BLaER1 (cell line): ENCODE measurements around the gene COL6A1.

Source experiments
- H3K27ac ChIP-seq: shearing (Covaris generic); formaldehyde crosslinking; 2 replicates; pipeline ENCODE4 v1.8.1; 2022
- H3K27me3 ChIP-seq: shearing (Covaris generic); formaldehyde crosslinking; 2 replicates; pipeline ENCODE4 v1.8.1; 2022
- H3K36me3 ChIP-seq: shearing (Covaris generic); formaldehyde crosslinking; 2 replicates; pipeline ENCODE4 v1.8.1; 2022
- H3K4me1 ChIP-seq: shearing (Covaris generic); formaldehyde crosslinking; 2 replicates; pipeline ENCODE4 v1.8.1; 2022
- H3K4me2 ChIP-seq: shearing (Covaris generic); formaldehyde crosslinking; 2 replicates; pipeline ENCODE4 v1.8.1; 2022
- H3K4me3 ChIP-seq: shearing (Covaris generic); formaldehyde crosslinking; 2 replicates; pipeline ENCODE4 v1.8.1; 2022
- H3K9ac ChIP-seq: shearing (Covaris generic); formaldehyde crosslinking; 2 replicates; pipeline ENCODE4 v1.8.1; 2022
- H3K9me3 ChIP-seq: shearing (Covaris generic); formaldehyde crosslinking; 2 replicates; pipeline ENCODE4 v1.8.1; 2022
- H4K20me1 ChIP-seq: shearing (Covaris generic); formaldehyde crosslinking; 2 replicates; pipeline ENCODE4 v1.8.1; 2022
- Cebpa-rat ChIP-seq: shearing (Covaris generic); IDR thresholded peaks from 2 replicates; pipeline ENCODE4 v1.8.1; 2022

Gene COL6A1

GRCh38 chr21:45981151-45982091 lies at the start of gene COL6A1:
Gene COL6A1, plus strand, starts transcription at chr21:45981770. Its CDS starts 81 bp downstream, at chr21:45981851.
- no peak for TF ChIP-seq Cebpa-rat
- Histone ChIP-seq H3K9me3 (no peaks in the 10 kb centered on the region), H3K27me3 (peaks cover 46% of the 10 kb centered on the region), H3K4me1 (peaks cover 41% of the 10 kb centered on the region), H4K20me1 (peaks cover 18% of the 10 kb centered on the region), H3K4me2 (peak within 1 kb of the TSS; percentile 100), H3K36me3 (no peaks in the 10 kb centered on the region), H3K9ac (peak within 1 kb of the TSS; percentile 72), H3K4me3 (peak within 1 kb of the TSS; percentile 69), H3K27ac (peak within 1 kb of the TSS; percentile 41; the same call in 1 of the 2 replicates)

GRCh38 chr21:45932922-45933502 lies 48.6 kb upstream of the COL6A1 start:
- peaks cover 6% of the 10 kb centered on the region; the same call in 1 of the 2 replicates for H4K20me1 ChIP-seq
- no peaks in the 10 kb centered on the region for H3K9me3 ChIP-seq
- H3K36me3 ChIP-seq: peaks cover 22% of the 10 kb centered on the region; the same call in 1 of the 2 replicates
- no peak overlapping the region; the same call in 1 of the 2 replicates for H3K4me2 ChIP-seq
- H3K27ac ChIP-seq: no peak overlapping the region
- no peak overlapping the region for H3K4me3 ChIP-seq
- H3K9ac ChIP-seq: no peak overlapping the region
- no peak for TF ChIP-seq Cebpa-rat
- peaks cover 80% of the 10 kb centered on the region for H3K4me1 ChIP-seq
- no peaks in the 10 kb centered on the region; the same call in 1 of the 2 replicates for H3K27me3 ChIP-seq

GRCh38 chr21:45934085-45934484 lies 47.5 kb upstream of the COL6A1 start:
- Histone ChIP-seq H3K4me2 (peak overlapping the region; percentile 71), H3K4me1 (peaks cover 80% of the 10 kb centered on the region), H3K4me3 (no peak overlapping the region), H3K27me3 (no peaks in the 10 kb centered on the region; the same call in 1 of the 2 replicates), H3K36me3 (peaks cover 22% of the 10 kb centered on the region; the same call in 1 of the 2 replicates), H4K20me1 (peaks cover 6% of the 10 kb centered on the region; the same call in 1 of the 2 replicates), H3K9me3 (no peaks in the 10 kb centered on the region), H3K9ac (0 out of 2 replicates have a peak overlapping the region, but pooled peaks have one; percentile 42), H3K27ac (peak overlapping the region; percentile 31)
- TF ChIP-seq Cebpa-rat: no peak

GRCh38 chr21:45934554-45934953 lies 47.0 kb upstream of the COL6A1 start:
- Histone ChIP-seq H3K36me3 (peaks cover 22% of the 10 kb centered on the region; the same call in 1 of the 2 replicates), H4K20me1 (peaks cover 6% of the 10 kb centered on the region; the same call in 1 of the 2 replicates), H3K4me2 (peak overlapping the region; percentile 71), H3K9ac (no peak overlapping the region), H3K4me3 (no peak overlapping the region), H3K27ac (peak overlapping the region; percentile 31), H3K9me3 (no peaks in the 10 kb centered on the region), H3K27me3 (no peaks in the 10 kb centered on the region; the same call in 1 of the 2 replicates), H3K4me1 (peaks cover 80% of the 10 kb centered on the region)
- no peak for TF ChIP-seq Cebpa-rat

GRCh38 chr21:45935628-45936027 lies 45.9 kb upstream of the COL6A1 start:
- Histone ChIP-seq H3K27me3 (no peaks in the 10 kb centered on the region; the same call in 1 of the 2 replicates), H3K4me2 (peak overlapping the region; percentile 89), H3K27ac (no peak overlapping the region), H3K36me3 (peaks cover 18% of the 10 kb centered on the region; the same call in 1 of the 2 replicates), H3K4me1 (peaks cover 80% of the 10 kb centered on the region), H3K4me3 (no peak overlapping the region), H4K20me1 (peaks cover 6% of the 10 kb centered on the region; the same call in 1 of the 2 replicates), H3K9ac (no peak overlapping the region), H3K9me3 (no peaks in the 10 kb centered on the region)
- TF ChIP-seq Cebpa-rat: no peak

GRCh38 chr21:45937721-45938452 lies 43.7 kb upstream of the COL6A1 start:
- Histone ChIP-seq H3K27me3 (no peaks in the 10 kb centered on the region), H3K9ac (peak overlapping the region; percentile 72), H4K20me1 (peaks cover 16% of the 10 kb centered on the region; the same call in 1 of the 2 replicates), H3K4me3 (peak overlapping the region; percentile 35), H3K9me3 (no peaks in the 10 kb centered on the region), H3K36me3 (peaks cover 6% of the 10 kb centered on the region; the same call in 1 of the 2 replicates), H3K27ac (peak overlapping the region; percentile 92), H3K4me2 (peak overlapping the region; percentile 89), H3K4me1 (peaks cover 98% of the 10 kb centered on the region)
- TF ChIP-seq Cebpa-rat: no peak

GRCh38 chr21:45938453-45938755 lies 43.2 kb upstream of the COL6A1 start:
- Histone ChIP-seq H3K4me1 (peaks cover 98% of the 10 kb centered on the region), H3K36me3 (peaks cover 6% of the 10 kb centered on the region; the same call in 1 of the 2 replicates), H3K27ac (peak overlapping the region; percentile 92), H3K9ac (peak overlapping the region; percentile 72), H3K4me3 (peak overlapping the region; percentile 35), H3K27me3 (no peaks in the 10 kb centered on the region), H3K4me2 (peak overlapping the region; percentile 89), H4K20me1 (peaks cover 16% of the 10 kb centered on the region; the same call in 1 of the 2 replicates), H3K9me3 (no peaks in the 10 kb centered on the region)
- no peak for TF ChIP-seq Cebpa-rat

- Histone ChIP-seq H3K9ac (peak overlapping the region; percentile 72), H3K27ac (peak overlapping the region; percentile 92), H3K9me3 (no peaks in the 10 kb centered on the region)
These were observed 42.6 kb upstream of the COL6A1 start for GRCh38 chr21:45938811-45939520.

More at GRCh38 chr21:45938811-45939520, 42.6 kb upstream of the COL6A1 start:
- TF ChIP-seq Cebpa-rat: no peak
- Histone ChIP-seq H4K20me1 (peaks cover 16% of the 10 kb centered on the region; the same call in 1 of the 2 replicates), H3K27me3 (no peaks in the 10 kb centered on the region), H3K4me1 (peaks cover 92% of the 10 kb centered on the region), H3K4me3 (peak overlapping the region; percentile 35), H3K4me2 (peak overlapping the region; percentile 89), H3K36me3 (peaks cover 6% of the 10 kb centered on the region; the same call in 1 of the 2 replicates)
